GM23338 (cell line): Measurements from ENCODE around the gene HNRNPUL2. TPM values are rescaled to one million over a fixed set of nuclear protein-coding genes. Genes with fewer than 3 reads are reported as not detected.

Source experiments
- ATAC-seq: fragments of 200-7000 bp; cut with Tn5 transposase; 3 replicates; pipeline ENCODE4 v1.9.1; 2020
- DNase-seq: peaks from one replicate; pipeline ENCODE4 v3.0.0-alpha.2; 2015; ENCODE audit warnings: low spot score
- H2AFZ ChIP-seq: fragments of 200-600 bp; sonication (generic); 2 replicates; pipeline ENCODE4 v1.8.0; 2016; ENCODE audit warnings: antibody characterized with exemption, mild to moderate bottlenecking, moderate library complexity
- H3F3A ChIP-seq: fragments of 200-600 bp; sonication (generic); replicated peaks from 2 replicates; pipeline ENCODE4 v1.8.0; 2017; ENCODE audit warnings: antibody characterized with exemption, mixed run types, low read depth
- H3K27ac ChIP-seq: fragments of 200-600 bp; sonication (generic); 2 replicates; pipeline ENCODE4 v1.6.1; 2016; ENCODE audit warnings: low read depth
- H3K27me3 ChIP-seq: fragments of 200-600 bp; sonication (generic); 2 replicates; pipeline ENCODE4 v1.8.0; 2016; ENCODE audit warnings: mild to moderate bottlenecking, mixed run types, moderate library complexity; ENCODE audit not compliant: insufficient read depth
- H3K36me3 ChIP-seq: fragments of 200-600 bp; sonication (generic); 2 replicates; pipeline ENCODE4 v1.8.0; 2016; ENCODE audit warnings: mild to moderate bottlenecking; ENCODE audit not compliant: insufficient read depth
- H3K4me1 ChIP-seq: fragments of 200-600 bp; sonication (generic); 2 replicates; pipeline ENCODE4 v1.8.0; 2016; ENCODE audit warnings: mild to moderate bottlenecking, moderate library complexity; ENCODE audit not compliant: insufficient read depth
- H3K4me2 ChIP-seq: fragments of 200-600 bp; sonication (generic); 2 replicates; pipeline ENCODE4 v1.7.1; 2017; ENCODE audit warnings: mixed run types
- H3K4me3 ChIP-seq: fragments of 200-600 bp; sonication (generic); 2 replicates; pipeline ENCODE4 v1.6.1; 2016; ENCODE audit warnings: mixed run types
- H3K79me2 ChIP-seq: fragments of 200-600 bp; sonication (generic); replicated peaks from 2 replicates; pipeline ENCODE4 v1.8.0; 2017; ENCODE audit warnings: mild to moderate bottlenecking; ENCODE audit not compliant: insufficient read depth
- H3K9me2 ChIP-seq: fragments of 200-600 bp; sonication (generic); 2 replicates; pipeline ENCODE4 v1.8.0; 2017; ENCODE audit not compliant: insufficient read depth
- H4K20me1 ChIP-seq: fragments of 200-600 bp; sonication (generic); replicated peaks from 2 replicates; pipeline ENCODE4 v1.8.0; 2017; ENCODE audit warnings: mild to moderate bottlenecking; ENCODE audit not compliant: insufficient read depth
- H3K27ac Mint-ChIP-seq: 2 replicates; pipeline ENCODE4 v1.8.0; 2020; ENCODE audit warnings: inconsistent platforms, mild to moderate bottlenecking, moderate library complexity, mixed read lengths
- H3K27me3 Mint-ChIP-seq: 3 replicates; pipeline ENCODE4 v1.8.0; 2022; ENCODE audit warnings: low read depth, mild to moderate bottlenecking, moderate library complexity, mixed read lengths, inconsistent platforms; ENCODE audit not compliant: insufficient read depth, poor library complexity
- H3K36me3 Mint-ChIP-seq: 3 replicates; pipeline ENCODE4 v1.8.0; 2021; ENCODE audit warnings: low read depth, mild to moderate bottlenecking, inconsistent platforms, moderate library complexity, mixed read lengths
- H3K4me1 Mint-ChIP-seq: 3 replicates; pipeline ENCODE4 v1.8.0; 2020; ENCODE audit warnings: mild to moderate bottlenecking, inconsistent platforms, mixed read lengths
- H3K4me3 Mint-ChIP-seq: 3 replicates; pipeline ENCODE4 v1.8.0; 2021; ENCODE audit warnings: moderate library complexity, mild to moderate bottlenecking, inconsistent platforms, mixed read lengths
- H3K9me3 Mint-ChIP-seq: 3 replicates; pipeline ENCODE4 v1.8.0; 2020; ENCODE audit warnings: moderate library complexity, mild to moderate bottlenecking, inconsistent platforms, mixed read lengths
- CREB1 ChIP-seq: fragments of 250-450 bp; sonication (Bioruptor Pico); IDR thresholded peaks from 2 replicates; pipeline ENCODE4 v1.5.0; 2020; ENCODE audit warnings: low read depth, mild to moderate bottlenecking, moderate library complexity
- EZH2 ChIP-seq: fragments of 200-600 bp; sonication (generic); IDR thresholded peaks from one replicate; pipeline ENCODE4 v1.8.0; 2017; ENCODE audit warnings: antibody characterized with exemption, mild to moderate bottlenecking, low read depth; ENCODE audit not compliant: unreplicated experiment
- EZH2phosphoT487 ChIP-seq: fragments of 200-600 bp; sonication (generic); IDR thresholded peaks from one replicate; pipeline ENCODE4 v1.8.1; 2018; ENCODE audit warnings: antibody characterized with exemption; ENCODE audit not compliant: unreplicated experiment
- JUNB ChIP-seq: IDR thresholded peaks from one replicate; pipeline ENCODE4 v1.6.1; 2016; ENCODE audit warnings: antibody characterized with exemption; ENCODE audit not compliant: unreplicated experiment
- NANOG ChIP-seq: IDR thresholded peaks from 2 replicates; pipeline ENCODE4 v1.6.1; 2016; ENCODE audit warnings: antibody characterized with exemption, borderline replicate concordance
- POLR2AphosphoS5 ChIP-seq: IDR thresholded peaks from 2 replicates; pipeline ENCODE4 v1.6.1; 2016; ENCODE audit warnings: antibody characterized with exemption, low read depth
- REST ChIP-seq: IDR thresholded peaks from one replicate; pipeline ENCODE4 v1.6.1; 2018; ENCODE audit warnings: antibody characterized with exemption; ENCODE audit not compliant: unreplicated experiment
- STAT1 ChIP-seq: IDR thresholded peaks from one replicate; pipeline ENCODE4 v1.6.1; 2016; ENCODE audit warnings: antibody characterized with exemption; ENCODE audit not compliant: unreplicated experiment
- ZNF114 ChIP-seq: fragments of 250-450 bp; sonication (Bioruptor Pico); IDR thresholded peaks from 2 replicates; pipeline ENCODE4 v1.5.0; 2020; ENCODE audit warnings: mild to moderate bottlenecking, moderate library complexity
- ZNF331 ChIP-seq: fragments of 250-450 bp; sonication (Bioruptor Pico); IDR thresholded peaks from 2 replicates; pipeline ENCODE4 v1.5.0; 2020; ENCODE audit warnings: low read depth, mild to moderate bottlenecking, moderate library complexity
- ZNF462 ChIP-seq: fragments of 250-450 bp; sonication (Bioruptor Pico); IDR thresholded peaks from 2 replicates; pipeline ENCODE4 v1.5.0; 2020; ENCODE audit warnings: mild to moderate bottlenecking, moderate library complexity
- polyA plus RNA-seq: library from polyadenylated mRNA; unstranded; fragments of >200 nt; fragmentation: Nextera tagmentation; extraction: Ambion mirVana; gene quantifications from 2 replicates; pipeline ENCODE4 v1.2.1, GENCODE V29; 2016
- total RNA-seq: library from RNA; depleted of rRNA; stranded (reverse); fragments of >200 nt; shearing (Covaris generic); gene quantifications from 2 replicates; pipeline ENCODE4 v1.2.3, GENCODE V29; 2014

HNRNPUL2 gene
- total and polyA plus RNA-seq, 2 experiments from 2014 or later, result 9.4 to 18.3 TPM

- TF ChIP-seq REST, result no peak
- no peak for TF ChIP-seq NANOG
- no peak for TF ChIP-seq ZNF114
- TF ChIP-seq POLR2AphosphoS5, result no peak
- no peak for TF ChIP-seq EZH2phosphoT487
- TF ChIP-seq STAT1, result no peak
- TF ChIP-seq JUNB, result no peak
- TF ChIP-seq EZH2, result no peak
These were observed 49.5 kb downstream of the HNRNPUL2 start (continued) for GRCh38 chr11:62677714-62678113.

GRCh38 chr11:62677156-62677555 is 50.1 kb downstream of the HNRNPUL2 start:
- H3K27ac ChIP-seq, result peak overlapping the region; percentile 69; the same call in 1 of the 2 replicates
- TF ChIP-seq ZNF331 (no peak), CREB1 (CRISPR knock-in tag) (no peak), POLR2AphosphoS5 (no peak), JUNB (no peak), ZNF462 (CRISPR knock-in tag) (no peak), REST (no peak)

More at GRCh38 chr11:62677156-62677555, 50.1 kb downstream of the HNRNPUL2 start:
- no peaks in the 10 kb centered on the region for H3K27me3 ChIP-seq
- peaks cover 31% of the 10 kb centered on the region for H3K79me2 ChIP-seq
- Mint-ChIP-seq H3K4me1 (peaks cover 20% of the 10 kb centered on the region), H3K36me3 (peaks cover 48% of the 10 kb centered on the region), H3K4me3 (peak overlapping the region; percentile 80), H3K27me3 (peaks cover 10% of the 10 kb centered on the region), H3K27ac (peak overlapping the region; percentile 54; the same call in 1 of the 2 replicates), H3K9me3 (no peaks in the 10 kb centered on the region)
- H3K4me2 ChIP-seq, result peak overlapping the region; percentile 98; the same call in 1 of the 2 replicates
- H2AFZ ChIP-seq, result no peak overlapping the region
- H4K20me1 ChIP-seq, result no peaks in the 10 kb centered on the region; the same call in 1 of the 2 replicates
- H3F3A ChIP-seq, result peaks cover 32% of the 10 kb centered on the region
- no peak for ATAC-seq
- no peaks in the 10 kb centered on the region for H3K9me2 ChIP-seq
- H3K36me3 ChIP-seq, result no peaks in the 10 kb centered on the region
- H3K4me1 ChIP-seq, result peaks cover 20% of the 10 kb centered on the region
- DNase-seq, result no peak
- H3K4me3 ChIP-seq, result peak overlapping the region; percentile 99; the same call in 1 of the 2 replicates
